GM12872 (cell line): ENCODE measurements around the gene EBNA1BP2.

Experiments used
- TF ChIP-seq, protein P1 (sequence below): IDR thresholded peaks from 3 replicates; pipeline ENCODE4 v1.5.1; 2011; ENCODE audit warnings: low read depth, mild to moderate bottlenecking, low read length, moderate library complexity; ENCODE audit not compliant: insufficient read depth

EBNA1BP2 gene

DNA sequence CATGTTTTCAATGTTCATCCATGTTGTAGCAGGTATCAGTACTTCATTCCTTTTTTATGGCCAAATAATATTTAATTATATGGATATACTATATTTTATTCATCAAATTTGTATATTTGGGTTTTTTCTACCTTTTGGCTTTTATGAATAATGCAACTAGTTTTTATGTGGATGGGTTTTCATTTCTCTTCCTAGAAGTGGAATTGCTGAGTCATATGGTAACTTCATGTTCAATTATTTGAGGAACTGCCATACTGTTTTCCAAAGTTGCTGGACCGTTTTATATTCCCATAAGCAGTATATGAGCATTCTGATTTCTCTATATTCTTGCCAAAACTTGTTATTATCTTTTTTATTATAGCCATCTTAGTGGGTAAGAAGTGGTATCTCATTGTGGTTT lies 16.0 kb upstream of the EBNA1BP2 start:
- TF ChIP-seq, protein P1, sequence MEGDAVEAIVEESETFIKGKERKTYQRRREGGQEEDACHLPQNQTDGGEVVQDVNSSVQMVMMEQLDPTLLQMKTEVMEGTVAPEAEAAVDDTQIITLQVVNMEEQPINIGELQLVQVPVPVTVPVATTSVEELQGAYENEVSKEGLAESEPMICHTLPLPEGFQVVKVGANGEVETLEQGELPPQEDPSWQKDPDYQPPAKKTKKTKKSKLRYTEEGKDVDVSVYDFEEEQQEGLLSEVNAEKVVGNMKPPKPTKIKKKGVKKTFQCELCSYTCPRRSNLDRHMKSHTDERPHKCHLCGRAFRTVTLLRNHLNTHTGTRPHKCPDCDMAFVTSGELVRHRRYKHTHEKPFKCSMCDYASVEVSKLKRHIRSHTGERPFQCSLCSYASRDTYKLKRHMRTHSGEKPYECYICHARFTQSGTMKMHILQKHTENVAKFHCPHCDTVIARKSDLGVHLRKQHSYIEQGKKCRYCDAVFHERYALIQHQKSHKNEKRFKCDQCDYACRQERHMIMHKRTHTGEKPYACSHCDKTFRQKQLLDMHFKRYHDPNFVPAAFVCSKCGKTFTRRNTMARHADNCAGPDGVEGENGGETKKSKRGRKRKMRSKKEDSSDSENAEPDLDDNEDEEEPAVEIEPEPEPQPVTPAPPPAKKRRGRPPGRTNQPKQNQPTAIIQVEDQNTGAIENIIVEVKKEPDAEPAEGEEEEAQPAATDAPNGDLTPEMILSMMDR, result no peak

DNA sequence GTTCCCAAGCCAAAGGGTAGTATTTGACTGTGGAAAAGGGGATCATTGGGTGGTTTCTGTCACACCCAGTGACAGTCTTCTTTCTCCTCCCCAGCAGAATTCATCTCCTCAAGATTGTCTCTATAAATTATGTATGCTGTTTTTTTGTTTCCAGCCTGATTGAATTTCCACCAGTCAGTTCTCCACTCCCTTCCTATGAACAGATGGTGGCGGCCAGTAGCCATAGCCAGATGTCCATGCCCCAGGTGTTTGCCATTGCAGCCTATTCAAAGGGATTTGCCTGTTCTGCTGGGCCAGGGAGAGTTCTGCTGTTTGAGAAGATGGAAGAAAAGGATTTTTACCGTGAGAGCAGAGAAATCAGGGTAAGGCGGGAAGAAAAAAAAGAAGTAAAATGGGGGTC lies 12.9 kb upstream of the EBNA1BP2 start:
- TF ChIP-seq, protein P1, result no peak

DNA sequence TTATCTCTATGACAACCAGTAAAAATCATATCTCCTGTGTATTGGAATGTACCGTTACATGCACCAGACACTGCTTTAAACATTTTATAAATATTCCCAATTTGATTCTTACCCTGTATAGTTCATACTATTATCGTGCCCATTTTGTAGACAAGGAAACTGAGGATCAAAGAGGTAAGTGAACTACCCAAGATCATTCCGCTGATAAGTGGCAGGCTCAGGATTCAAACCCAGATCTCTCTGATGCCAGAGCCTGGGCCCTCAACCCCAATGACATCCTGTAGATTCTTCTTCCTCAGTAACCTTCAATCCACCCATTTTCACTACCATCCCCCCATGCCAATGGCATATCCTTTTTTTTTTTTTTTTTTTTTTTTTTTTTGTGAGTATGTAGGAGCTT lies 12.3 kb upstream of the EBNA1BP2 start:
- TF ChIP-seq, protein P1, result no peak

DNA sequence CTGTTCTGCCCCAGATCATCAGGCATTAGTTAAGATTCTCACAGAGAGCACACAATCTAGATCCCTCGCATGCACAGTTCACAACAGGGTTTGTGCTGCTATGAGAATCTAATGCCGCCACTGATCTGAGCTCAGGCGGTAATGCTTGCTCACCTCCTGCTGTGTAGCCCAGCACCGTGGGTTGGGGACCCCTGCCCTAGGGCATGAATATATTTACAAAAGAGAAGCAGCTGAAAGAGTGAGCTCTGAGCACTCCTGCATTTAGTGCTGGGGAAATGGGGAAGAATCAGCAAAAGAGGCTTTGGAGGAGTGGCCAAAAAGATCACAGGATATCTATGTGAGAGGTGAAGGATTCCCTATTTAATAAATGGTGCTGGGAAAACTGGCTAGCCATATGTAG lies 5.6 kb upstream of the EBNA1BP2 start:
- TF ChIP-seq, protein P1, result no peak

DNA sequence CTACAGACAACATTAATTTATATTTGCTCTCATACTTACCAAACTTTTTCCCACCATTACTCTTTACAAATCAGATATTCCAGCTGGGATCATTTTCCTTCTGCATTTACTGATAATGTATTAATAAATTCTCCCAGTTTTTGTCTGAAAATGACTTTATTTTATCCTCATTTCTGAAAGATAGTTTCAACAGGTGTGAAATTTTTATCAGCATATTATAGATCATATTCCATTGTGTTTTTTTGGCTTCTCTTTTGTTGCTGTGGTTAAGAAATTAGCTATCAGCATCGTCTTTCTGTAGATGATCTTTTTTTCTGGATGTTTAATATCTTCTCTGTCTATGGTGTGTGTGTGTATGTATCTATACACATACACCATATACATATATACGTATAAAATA lies 2.8 kb upstream of the EBNA1BP2 start:
- TF ChIP-seq, protein P1, result no peak

DNA sequence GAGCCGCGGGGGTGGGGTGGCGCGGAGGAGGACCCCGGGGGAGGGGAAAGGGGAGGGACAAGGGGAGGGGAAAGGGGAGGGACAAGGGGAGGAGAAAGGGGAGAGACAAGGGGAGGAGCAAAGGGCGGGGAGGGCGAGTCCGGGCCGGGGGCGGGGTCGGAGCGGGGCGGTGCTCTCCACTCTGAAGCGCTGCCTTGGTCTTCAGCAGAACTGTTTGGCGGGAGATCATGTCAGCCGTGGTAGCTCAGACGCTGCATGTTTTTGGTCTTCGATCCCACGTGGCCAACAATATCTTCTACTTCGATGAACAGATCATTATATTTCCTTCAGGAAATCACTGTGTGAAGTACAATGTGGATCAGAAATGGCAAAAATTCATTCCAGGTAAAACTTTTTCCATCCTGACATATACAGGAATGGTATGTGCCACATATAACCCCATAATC lies 460 bp upstream of the EBNA1BP2 start:
- TF ChIP-seq, protein P1, result no peak

DNA sequence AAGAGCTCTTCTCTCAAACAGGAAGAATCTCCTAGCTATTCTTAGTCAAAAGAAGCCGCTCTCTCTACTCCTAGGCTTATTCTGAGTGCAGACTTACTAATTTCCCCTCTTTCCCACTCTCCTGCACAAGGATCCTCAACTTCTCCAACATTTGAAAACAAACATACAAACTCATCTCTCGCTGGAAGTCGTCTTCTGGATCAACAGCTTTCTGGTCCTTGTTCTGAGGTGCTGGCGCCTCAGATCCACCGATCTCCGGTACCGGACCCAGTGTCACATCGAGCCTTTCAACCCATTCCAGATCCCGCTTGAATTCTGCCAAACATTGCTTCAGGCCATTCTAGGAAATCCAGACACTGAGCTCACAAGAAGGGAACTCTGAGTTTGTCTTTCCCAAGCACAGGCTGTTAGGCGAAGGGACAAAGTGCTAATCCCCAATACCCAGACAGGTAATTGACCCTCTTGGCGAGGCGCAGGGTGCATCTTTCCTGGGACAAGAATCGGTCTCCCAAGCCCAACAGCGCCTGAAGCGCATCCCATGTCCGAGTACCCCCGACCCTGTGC lies 696 bp downstream of the EBNA1BP2 start:
- TF ChIP-seq, protein P1, result no peak
